BE2C (cell line): ENCODE measurements around the gene PFN3. TPM values are rescaled to one million over a fixed set of nuclear protein-coding genes. Genes with fewer than 3 reads are reported as not detected.

Experiments used
- DNase-seq: peaks from one replicate; pipeline ENCODE4 v3.0.0-alpha.2; 2020
- H3K27me3 ChIP-seq: fragments of 250-450 bp; sonication (Bioruptor Pico); 2 replicates; pipeline ENCODE4 v1.5.1; 2020; ENCODE audit warnings: mild to moderate bottlenecking
- H3K36me3 ChIP-seq: fragments of 250-450 bp; sonication (Bioruptor Pico); 2 replicates; pipeline ENCODE4 v1.5.1; 2020; ENCODE audit warnings: mild to moderate bottlenecking
- H3K4me1 ChIP-seq: fragments of 250-450 bp; sonication (Bioruptor Pico); 2 replicates; pipeline ENCODE4 v1.5.1; 2020
- H3K4me3 ChIP-seq: 2 replicates; pipeline ENCODE4 v1.5.1; 2011; ENCODE audit warnings: low read depth, low read length
- H3K9me3 ChIP-seq: fragments of 250-450 bp; sonication (Bioruptor Pico); 2 replicates; pipeline ENCODE4 v1.5.1; 2020
- CTCF ChIP-seq: IDR thresholded peaks from 2 replicates; pipeline ENCODE4 v1.5.1; 2012; ENCODE audit warnings: mild to moderate bottlenecking, low read depth, low read length
- polyA plus RNA-seq: library from polyadenylated mRNA; unstranded; fragments of >200 nt; gene quantifications from one replicate; pipeline ENCODE4 v1.2.1, GENCODE V29; 2012; ENCODE audit warnings: low read depth, missing spikeins; ENCODE audit not compliant: insufficient read length, insufficient read depth

Gene PFN3
- not detected for polyA plus RNA-seq

- Histone ChIP-seq H3K4me3 (no peak within 1 kb of the TSS), H3K27me3 (no peaks in the 10 kb centered on the region), H3K36me3 (no peaks in the 10 kb centered on the region), H3K4me1 (peaks cover 8% of the 10 kb centered on the region), H3K9me3 (no peaks in the 10 kb centered on the region)
- no peak for DNase-seq
- TF ChIP-seq CTCF: no peak
Measured at GRCh38 chr5:177399997-177400868, at the start of gene PFN3. Gene PFN3 (minus strand): TSS chr5:177400661. CDS start chr5:177400576, 85 bp downstream.

GRCh38 chr5:177449140-177450061 is 48.9 kb upstream of the PFN3 start:
- Histone ChIP-seq H3K27me3 (no peaks in the 10 kb centered on the region), H3K9me3 (no peaks in the 10 kb centered on the region), H3K36me3 (peaks cover 6% of the 10 kb centered on the region; the same call in 1 of the 2 replicates), H3K4me3 (no peak overlapping the region), H3K4me1 (peaks cover 26% of the 10 kb centered on the region)
- DNase-seq: no peak
- no peak for TF ChIP-seq CTCF

GRCh38 chr5:177448244-177448950 is 47.9 kb upstream of the PFN3 start:
- Histone ChIP-seq H3K36me3 (peaks cover 8% of the 10 kb centered on the region; the same call in 1 of the 2 replicates), H3K9me3 (no peaks in the 10 kb centered on the region), H3K4me1 (peaks cover 21% of the 10 kb centered on the region), H3K27me3 (no peaks in the 10 kb centered on the region), H3K4me3 (peak overlapping the region; percentile 66)
- no peak for DNase-seq
- TF ChIP-seq CTCF: no peak

GRCh38 chr5:177447611-177448243 is 47.3 kb upstream of the PFN3 start:
- H3K27me3 ChIP-seq: no peaks in the 10 kb centered on the region
- peak; percentile 71 for DNase-seq
- peak overlapping the region; percentile 66 for H3K4me3 ChIP-seq
- H3K9me3 ChIP-seq: no peaks in the 10 kb centered on the region
- H3K36me3 ChIP-seq: peaks cover 8% of the 10 kb centered on the region; the same call in 1 of the 2 replicates
- peaks cover 19% of the 10 kb centered on the region for H3K4me1 ChIP-seq
- TF ChIP-seq CTCF: no peak

GRCh38 chr5:177447066-177447610 is 46.7 kb upstream of the PFN3 start:
- no peaks in the 10 kb centered on the region for H3K9me3 ChIP-seq
- peaks cover 11% of the 10 kb centered on the region; the same call in 1 of the 2 replicates for H3K36me3 ChIP-seq
- no peak for TF ChIP-seq CTCF
- peak overlapping the region; percentile 66 for H3K4me3 ChIP-seq
- H3K4me1 ChIP-seq: peaks cover 19% of the 10 kb centered on the region
- DNase-seq: peak; percentile 87
- no peaks in the 10 kb centered on the region for H3K27me3 ChIP-seq
